HepG2 (cell line): ENCODE measurements around the gene CARS1. TPM values are rescaled to one million over a fixed set of nuclear protein-coding genes. Genes with fewer than 3 reads are reported as not detected.

Experiments
- AHR ChIP-seq: IDR thresholded peaks from 2 replicates; pipeline ENCODE4 v1.6.1; 2018; ENCODE audit warnings: missing genetic modification reagents, missing compliant biosample characterization
- ATAD3A ChIP-seq: sonication (generic); formaldehyde crosslinking; IDR thresholded peaks from 2 replicates; pipeline ENCODE4 v1.4.0; 2020; ENCODE audit warnings: missing genetic modification reagents
- CBFB ChIP-seq: sonication (generic); formaldehyde crosslinking; IDR thresholded peaks from 2 replicates; pipeline ENCODE4 v1.4.0; 2020; ENCODE audit warnings: missing genetic modification reagents
- DR1 ChIP-seq: sonication (generic); formaldehyde crosslinking; IDR thresholded peaks from 2 replicates; pipeline ENCODE4 v1.8.0; 2021; ENCODE audit warnings: mild to moderate bottlenecking, missing genetic modification reagents, inconsistent platforms
- DRAP1 ChIP-seq: IDR thresholded peaks from 2 replicates; pipeline ENCODE4 v1.6.1; 2016; ENCODE audit warnings: missing genetic modification reagents, missing compliant biosample characterization
- MYC ChIP-seq: sonication (generic); formaldehyde crosslinking; IDR thresholded peaks from 2 replicates; pipeline ENCODE4 v1.9.0; 2021; ENCODE audit warnings: missing genetic modification reagents, borderline replicate concordance
- PAXIP1 ChIP-seq: sonication (generic); formaldehyde crosslinking; conservative IDR thresholded peaks from 2 replicates; pipeline ENCODE4 v1.4.0; 2020; ENCODE audit warnings: mild to moderate bottlenecking, missing genetic modification reagents, moderate library complexity
- PCBP2 ChIP-seq: fragments of 200-400 bp; formaldehyde crosslinking; optimal IDR thresholded peaks from 2 replicates; pipeline ENCODE3; 2018; ENCODE audit warnings: low read length, low read depth; ENCODE audit not compliant: poor library complexity, severe bottlenecking
- PPARG ChIP-seq: conservative IDR thresholded peaks from 2 replicates; pipeline ENCODE4 v1.6.1; 2016; ENCODE audit warnings: missing biosample characterization, missing genetic modification reagents
- RXRB ChIP-seq: IDR thresholded peaks from 2 replicates; pipeline ENCODE4 v1.6.1; 2016; ENCODE audit warnings: borderline replicate concordance, missing genetic modification reagents, missing compliant biosample characterization
- SOX5 ChIP-seq: IDR thresholded peaks from 2 replicates; pipeline ENCODE4 v1.6.1; 2016; ENCODE audit warnings: borderline replicate concordance
- SOX6 ChIP-seq, 2 experiments: fragments of 450-650 bp in 1 of 2; sonication (generic) in 1 of 2; formaldehyde crosslinking in 1 of 2; IDR thresholded peaks; 2 replicates each; pipeline versions ENCODE4 v1.4.0 to v1.6.1; 2017 to 2020; ENCODE audit warnings: antibody characterized with exemption in 1 of 2, mild to moderate bottlenecking in 1 of 2, missing genetic modification reagents in 1 of 2
- ZBTB49 ChIP-seq: sonication (generic); formaldehyde crosslinking; IDR thresholded peaks from 2 replicates; pipeline ENCODE4 v1.4.0; 2020; ENCODE audit warnings: missing genetic modification reagents, borderline replicate concordance
- ZKSCAN5 ChIP-seq: sonication (generic); formaldehyde crosslinking; IDR thresholded peaks from 2 replicates; pipeline ENCODE4 v1.5.1; 2020; ENCODE audit warnings: mild to moderate bottlenecking, missing genetic modification reagents
- ZNF501 ChIP-seq: sonication (generic); formaldehyde crosslinking; IDR thresholded peaks from 2 replicates; pipeline ENCODE4 v1.5.1; 2020; ENCODE audit warnings: mild to moderate bottlenecking, moderate library complexity, missing genetic modification reagents
- ZNF557 ChIP-seq: sonication (generic); formaldehyde crosslinking; IDR thresholded peaks from 2 replicates; pipeline ENCODE4 v1.4.0; 2020; ENCODE audit warnings: missing genetic modification reagents
- ZNF569 ChIP-seq: sonication (generic); formaldehyde crosslinking; IDR thresholded peaks from 2 replicates; pipeline ENCODE4 v1.5.0; 2020; ENCODE audit warnings: mild to moderate bottlenecking, missing genetic modification reagents, moderate library complexity, borderline replicate concordance
- ZNF609 ChIP-seq: sonication (generic); formaldehyde crosslinking; IDR thresholded peaks from 2 replicates; pipeline ENCODE4 v1.4.0; 2020; ENCODE audit warnings: mild to moderate bottlenecking, missing genetic modification reagents, borderline replicate concordance
- ZNF75D ChIP-seq: sonication (generic); formaldehyde crosslinking; IDR thresholded peaks from 2 replicates; pipeline ENCODE4 v1.8.1; 2023; ENCODE audit warnings: missing genetic modification reagents, mild to moderate bottlenecking, borderline replicate concordance
- ZNF878 ChIP-seq: sonication (generic); formaldehyde crosslinking; IDR thresholded peaks from 2 replicates; pipeline ENCODE4 v1.8.1; 2023; ENCODE audit warnings: mild to moderate bottlenecking, missing genetic modification reagents, moderate library complexity
- polyA plus RNA-seq, 8 experiments: library from polyadenylated mRNA; depleted of rRNA in 3 of 8; stranded (reverse) in 7 of 8; unstranded in 1 of 8; fragments of >200 nt; fragmentation: Illumina TruSeq in 4 of 8; extraction: Trizol in 4 of 8; gene quantifications; 2 replicates each; pipeline versions ENCODE4 v1.2.1 to v1.2.3, GENCODE V29; 2011 to 2016; ENCODE audit warnings: low read depth in 4 of 8, missing spikeins in 1 of 8, mixed read lengths in 1 of 8; ENCODE audit not compliant: insufficient read depth in 1 of 8
- total RNA-seq, 5 experiments: library from RNA; depleted of rRNA; stranded (reverse); fragments of >200 nt; fragmentation: Illumina TruSeq; extraction: Trizol; gene quantifications; 2 replicates each; pipeline ENCODE4 v1.2.3, GENCODE V29; 2016; ENCODE audit warnings: low read depth in 1 of 5

The CARS1 gene
- total and polyA plus RNA-seq, 2 of the 13 experiments (the other 11 are each of a cell fraction or from before 2014, with no cell fraction given): 33.8 to 47.0 TPM

GRCh38 chr11:3021125-3021524, 36.1 kb downstream of the CARS1 start (continued):
- TF ChIP-seq DRAP1 (CRISPR knock-in tag): no peak
- peak; percentile 38; the same call in 1 of the 2 replicates for TF ChIP-seq PAXIP1 (CRISPR knock-in tag)
- TF ChIP-seq ZNF878 (CRISPR knock-in tag): no peak
- no peak for TF ChIP-seq ZKSCAN5 (CRISPR knock-in tag)
- TF ChIP-seq ZNF569 (CRISPR knock-in tag): no peak
- TF ChIP-seq ZNF609 (CRISPR knock-in tag): no peak
- TF ChIP-seq SOX6 (IDR thresholded peaks at IDR 0.05): no peak
- TF ChIP-seq SOX6 (CRISPR knock-in tag; IDR thresholded peaks at IDR 0.05): peak; percentile 86
- peak; percentile 90 for TF ChIP-seq SOX5 (CRISPR knock-in tag)
- TF ChIP-seq ZNF501 (CRISPR knock-in tag): no peak
- no peak for TF ChIP-seq ZNF557
- no peak for TF ChIP-seq ZBTB49
- no peak for TF ChIP-seq AHR
- no peak for TF ChIP-seq ZNF75D
- TF ChIP-seq CBFB: 0 out of 2 replicates have a peak, but pooled peaks have one; percentile 18
- TF ChIP-seq ATAD3A (CRISPR knock-in tag): no peak
- no peak for TF ChIP-seq MYC (CRISPR knock-in tag)
- TF ChIP-seq RXRB (CRISPR knock-in tag): 0 out of 2 replicates have a peak, but pooled peaks have one; percentile 28
- TF ChIP-seq DR1 (CRISPR knock-in tag): no peak
- no peak for TF ChIP-seq PCBP2
- TF ChIP-seq PPARG (CRISPR knock-in tag): peak; percentile 40; the same call in 1 of the 2 replicates
